HG03045 (cell line): ENCODE results near the gene LPAR6.

ENCODE experiments used
- ATAC-seq: cut with Tn5 transposase; IDR thresholded peaks from one replicate; pipeline ENCODE4 v1.9.1; 2021; ENCODE audit warnings: mild to moderate bottlenecking, moderate library complexity; ENCODE audit not compliant: unreplicated experiment

LPAR6 gene

DNA sequence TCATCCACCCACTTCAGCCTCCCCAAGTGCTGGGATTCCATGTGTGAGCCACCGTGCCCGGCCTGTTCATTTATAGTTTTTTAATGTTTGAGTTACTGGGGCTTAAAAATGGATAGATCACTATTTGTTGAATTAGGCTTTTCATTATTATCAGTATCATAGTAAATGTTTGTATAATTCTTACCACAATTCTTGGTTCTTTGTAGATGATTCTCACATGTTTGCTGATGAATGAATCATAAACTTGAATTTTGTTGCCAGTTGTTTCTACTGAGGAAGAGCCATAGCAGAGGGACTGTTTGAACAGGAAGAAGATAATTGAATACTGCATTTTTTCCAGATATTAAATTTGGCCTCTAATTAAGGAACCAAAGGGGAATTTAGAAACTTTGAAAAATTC is 2.6 kb upstream of the LPAR6 start:
- no peak for ATAC-seq

DNA sequence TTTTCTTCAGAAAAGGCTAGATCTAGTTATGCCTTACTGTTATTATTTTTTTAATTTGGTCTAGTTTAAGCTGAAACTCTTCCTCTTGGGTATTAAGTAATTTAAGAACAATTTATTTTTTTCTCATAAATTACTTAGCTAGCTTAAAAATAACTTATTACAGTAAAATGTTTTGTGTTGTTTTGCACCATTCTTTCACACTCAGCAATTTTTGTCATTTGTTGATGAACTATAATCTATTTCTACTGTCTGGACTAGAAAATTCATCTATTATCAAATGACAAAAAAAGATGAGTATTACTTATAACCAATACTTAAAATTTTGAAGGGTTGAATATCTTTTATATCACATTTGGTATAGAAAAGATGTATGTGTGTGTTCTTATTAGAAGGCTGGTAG is 1.6 kb upstream of the LPAR6 start:
- ATAC-seq = no peak

DNA sequence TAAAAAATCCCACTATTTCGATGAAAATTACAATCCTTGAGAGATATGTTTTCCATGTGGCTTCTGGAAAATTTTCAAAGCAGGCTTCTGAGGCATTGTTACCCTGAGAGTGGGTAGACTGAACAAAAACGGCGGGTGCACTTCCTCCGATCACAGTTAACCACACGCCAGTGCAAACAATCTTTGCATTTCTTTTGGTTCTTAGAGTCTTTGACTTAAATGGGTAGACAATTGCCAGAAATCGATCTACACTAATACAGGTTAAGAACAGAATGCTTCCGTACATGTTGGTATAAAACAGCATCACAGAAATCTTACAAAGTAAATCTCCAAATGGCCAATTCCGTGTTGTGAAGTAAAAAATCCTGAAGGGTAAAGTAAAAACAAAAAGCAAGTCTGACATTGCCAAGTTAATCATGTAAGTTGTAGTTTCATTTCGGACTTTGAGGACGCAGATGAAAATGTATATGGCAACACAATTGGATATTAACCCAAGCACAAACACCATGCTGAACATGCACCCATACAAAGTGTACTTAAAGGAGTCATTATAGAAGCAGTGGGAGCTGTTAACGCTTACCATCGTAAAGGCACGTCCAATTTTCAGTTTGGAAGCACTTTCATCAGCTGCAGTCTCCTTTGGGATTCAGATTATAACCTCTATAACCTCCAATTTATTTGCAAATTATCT is 927 bp downstream of the LPAR6 start:
- no peak for ATAC-seq

DNA sequence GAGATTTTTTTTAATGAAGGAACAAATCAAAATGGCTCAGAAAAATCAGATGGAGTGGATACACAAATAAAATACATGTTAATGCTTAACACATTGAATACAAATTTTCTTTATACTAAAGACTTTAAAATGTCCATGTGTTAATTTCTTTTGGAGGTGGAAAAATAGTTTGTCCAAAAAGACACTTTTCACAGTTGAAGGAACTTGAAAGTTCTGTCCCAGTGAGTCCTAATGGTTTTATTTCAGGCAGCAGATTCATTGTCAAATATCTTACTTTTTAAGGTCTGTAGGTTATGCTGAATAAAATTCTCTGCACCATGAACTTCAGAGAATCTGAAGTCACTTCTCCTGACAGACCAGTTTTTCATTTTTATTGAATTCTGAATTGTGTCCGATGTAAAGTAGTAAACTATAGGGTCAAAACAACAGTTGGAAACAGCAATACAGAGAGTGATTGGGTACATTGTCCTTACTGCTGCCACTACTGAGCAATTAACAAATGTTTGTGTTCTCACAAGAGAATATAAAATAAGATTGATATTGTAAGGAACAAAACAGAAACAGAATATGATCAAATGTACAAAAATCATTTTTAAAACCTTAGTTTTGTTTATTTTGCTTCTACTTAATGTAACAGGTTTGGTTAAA is 1.6 kb downstream of the LPAR6 start:
- no peak for ATAC-seq

DNA sequence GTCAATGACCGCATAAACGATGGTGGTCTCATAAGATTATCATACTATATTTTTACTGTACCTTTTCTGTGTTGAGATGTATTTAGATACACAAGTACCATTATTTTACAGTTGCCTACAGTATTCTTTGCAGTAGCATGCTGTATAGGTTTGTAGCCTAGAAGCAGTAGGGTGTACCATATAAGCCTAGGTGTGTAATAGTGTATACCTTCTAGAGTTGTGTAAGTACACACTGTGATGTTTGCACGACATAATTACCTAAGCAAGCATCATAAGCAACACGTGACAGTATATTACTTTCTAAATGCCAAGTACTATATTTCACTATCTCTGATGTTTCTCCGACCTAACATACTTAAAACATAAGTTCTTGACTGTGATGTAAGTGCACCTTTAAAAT is 2.7 kb downstream of the LPAR6 start:
- ATAC-seq = no peak

DNA sequence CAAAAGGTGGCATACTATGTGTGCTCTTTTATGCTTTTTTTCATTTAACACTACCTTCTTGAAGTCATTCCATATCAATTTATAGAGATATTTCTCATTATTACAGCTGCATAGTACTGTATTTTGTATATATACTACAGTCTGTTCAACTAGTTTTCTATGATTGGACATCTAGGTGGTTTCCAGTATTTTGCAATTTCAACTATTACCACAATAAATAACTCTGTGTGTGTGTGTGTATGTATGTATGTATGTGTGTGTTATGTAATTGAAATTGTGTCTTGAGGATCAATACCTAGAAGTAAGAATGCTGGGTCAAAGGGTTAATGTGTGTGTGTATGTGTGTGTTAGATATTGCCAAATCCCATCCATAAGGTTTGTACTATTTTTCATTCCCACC is 7.0 kb downstream of the LPAR6 start:
- no peak for ATAC-seq

DNA sequence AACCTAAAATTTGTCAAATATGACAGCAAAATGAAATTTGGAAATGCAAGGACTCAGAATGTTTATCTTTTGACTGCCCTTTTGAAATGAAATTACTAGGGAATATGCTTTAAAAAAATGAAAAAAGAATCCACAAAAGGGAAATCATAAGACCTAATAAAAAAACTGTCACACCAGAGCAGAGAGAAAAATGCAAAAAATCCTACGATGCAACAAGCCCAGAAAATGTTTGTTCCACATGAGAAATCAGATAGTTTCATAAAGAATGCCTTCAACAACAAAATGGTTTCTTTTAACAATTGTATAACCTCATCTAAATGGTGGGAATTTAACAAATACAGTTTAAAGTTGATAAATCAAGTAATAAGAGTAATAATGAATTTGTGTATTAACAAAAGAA is 8.0 kb downstream of the LPAR6 start:
- no peak for ATAC-seq

DNA sequence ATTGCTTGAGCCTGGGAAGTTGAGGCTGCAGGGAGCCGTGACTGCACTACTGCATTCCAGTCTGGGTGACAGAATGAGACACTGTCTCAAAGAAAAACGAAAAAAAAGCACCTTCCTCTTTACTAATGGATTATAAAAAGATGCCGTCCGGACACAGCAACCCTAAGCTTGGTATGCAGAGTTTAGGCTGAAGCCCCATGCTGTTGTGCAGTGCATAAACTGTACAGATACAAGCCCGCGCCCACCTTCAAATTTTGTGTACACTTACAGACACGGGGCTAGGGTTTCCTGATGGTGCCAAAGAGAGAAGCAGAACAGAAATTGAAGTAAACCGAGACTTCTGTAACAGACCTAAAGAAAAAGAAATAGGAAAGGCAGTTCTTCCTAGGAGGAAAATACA is 9.0 kb downstream of the LPAR6 start:
- ATAC-seq = no peak

DNA sequence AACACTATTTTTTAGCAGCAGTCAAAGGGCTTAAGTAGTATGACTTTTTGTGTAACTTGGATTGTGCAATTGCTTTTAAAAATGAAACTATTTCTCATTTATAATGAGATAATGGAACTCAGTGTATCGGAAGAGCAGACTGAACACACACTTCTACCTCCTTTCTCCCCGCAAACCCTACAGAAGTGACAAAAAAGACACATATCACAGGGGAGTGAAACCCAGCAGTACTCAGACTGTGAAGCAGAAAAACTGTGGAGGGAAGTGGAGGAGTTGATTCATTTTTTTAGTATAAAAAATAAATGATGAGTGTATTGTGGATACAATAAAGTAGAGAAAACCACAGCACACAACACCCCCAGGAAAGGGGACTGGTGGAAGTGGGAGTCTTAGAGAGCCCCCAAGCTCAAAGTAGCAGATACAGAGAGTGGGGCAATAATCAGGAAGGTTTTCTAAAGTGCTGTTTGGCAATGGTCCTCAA is 9.7 kb downstream of the LPAR6 start:
- no peak for ATAC-seq

DNA sequence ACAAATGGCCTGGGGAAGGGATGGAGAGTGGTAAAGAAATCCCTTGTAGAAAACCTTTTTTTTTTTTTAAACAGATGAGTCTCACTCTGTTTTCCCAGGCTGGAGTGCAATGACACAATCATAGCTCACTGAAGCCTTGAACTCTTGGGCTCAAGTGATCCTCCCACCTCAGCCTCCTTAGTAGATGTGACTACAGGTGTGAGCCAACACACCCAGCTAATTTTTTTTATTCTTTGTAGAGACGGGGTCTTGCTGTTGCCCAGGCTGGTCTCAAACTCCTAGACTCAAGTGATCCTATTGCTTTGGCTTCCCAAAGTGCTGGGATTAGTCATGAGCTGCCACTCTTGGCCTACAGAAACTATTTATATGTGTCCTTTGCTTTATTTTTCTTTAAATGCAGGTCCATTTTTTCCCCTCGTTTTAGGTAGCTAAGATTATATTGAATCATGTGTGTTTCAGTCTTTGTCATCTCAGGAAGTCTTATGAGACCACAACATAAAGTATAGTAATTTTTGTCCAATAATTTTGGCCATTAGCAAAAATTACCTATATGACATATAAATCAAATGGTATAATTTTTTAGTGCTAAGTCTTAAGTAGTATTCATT is 10.5 kb downstream of the LPAR6 start:
- no peak for ATAC-seq

DNA sequence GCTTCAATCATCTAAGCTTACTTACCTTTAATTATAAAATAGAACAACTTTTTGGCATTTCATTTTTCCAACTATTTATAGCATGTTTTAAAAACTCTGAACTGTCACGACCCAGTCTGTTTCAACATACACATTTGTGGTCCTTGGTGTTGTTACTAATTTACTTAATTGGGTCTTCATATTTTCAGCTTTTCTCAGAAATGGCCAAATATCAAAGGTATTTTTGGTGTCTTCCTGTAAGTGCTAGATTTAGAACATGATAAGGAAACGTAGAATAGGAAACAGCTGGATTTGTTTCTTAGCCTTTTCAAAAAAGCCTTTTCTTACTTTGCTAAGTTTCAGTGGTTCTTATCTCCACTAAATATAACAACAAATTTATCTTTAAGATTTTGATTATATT is 11.4 kb downstream of the LPAR6 start:
- ATAC-seq = no peak

DNA sequence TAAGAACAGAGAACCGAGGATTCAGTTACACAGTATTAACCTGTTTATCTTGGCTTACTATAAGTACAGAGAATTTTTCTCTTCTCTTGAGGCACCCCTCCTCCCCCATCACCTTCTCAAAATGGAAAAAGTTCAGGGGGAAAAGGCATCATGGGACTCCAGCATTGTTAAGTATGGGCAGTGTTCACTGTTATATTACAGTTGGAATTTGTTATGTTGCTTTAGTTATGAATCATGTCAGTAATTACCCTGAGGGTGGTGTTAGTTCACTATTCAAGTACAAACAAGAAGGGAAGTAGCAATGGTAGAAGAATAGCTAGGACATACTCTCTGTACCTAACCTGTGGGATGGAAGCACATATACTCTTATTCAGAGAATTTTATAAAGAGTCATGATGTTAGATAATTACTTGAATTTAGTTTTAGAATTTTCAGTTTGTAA is 12.0 kb downstream of the LPAR6 start:
- ATAC-seq = peak; percentile 60

DNA sequence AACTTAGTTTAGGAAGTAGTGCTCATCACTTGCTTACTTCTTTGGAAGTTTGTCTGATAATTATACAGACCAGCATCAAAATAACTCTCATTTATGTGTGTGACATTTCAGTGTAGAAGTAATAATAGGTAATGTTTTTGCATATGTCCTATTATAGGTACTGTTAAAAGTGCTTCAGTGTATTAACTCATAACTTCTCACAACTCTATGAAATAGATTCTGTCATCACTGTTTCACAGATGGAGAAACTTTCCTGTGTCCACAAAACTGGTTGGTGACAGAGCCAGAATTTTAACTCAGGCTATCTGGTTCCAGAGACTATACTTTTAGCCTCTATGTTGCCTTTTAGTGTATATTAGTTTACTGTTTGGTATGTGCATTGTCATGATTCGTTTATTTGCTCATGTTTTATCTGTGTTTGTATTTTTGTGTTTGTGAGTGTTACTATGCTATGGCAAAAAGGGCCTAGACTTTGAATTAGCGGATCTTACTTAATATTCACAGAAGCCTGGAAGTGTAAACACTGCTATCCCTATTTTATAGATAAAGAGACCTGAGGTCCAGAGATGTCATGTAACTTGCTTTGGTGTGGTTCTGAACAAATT is 12.7 kb downstream of the LPAR6 start:
- no peak for ATAC-seq

DNA sequence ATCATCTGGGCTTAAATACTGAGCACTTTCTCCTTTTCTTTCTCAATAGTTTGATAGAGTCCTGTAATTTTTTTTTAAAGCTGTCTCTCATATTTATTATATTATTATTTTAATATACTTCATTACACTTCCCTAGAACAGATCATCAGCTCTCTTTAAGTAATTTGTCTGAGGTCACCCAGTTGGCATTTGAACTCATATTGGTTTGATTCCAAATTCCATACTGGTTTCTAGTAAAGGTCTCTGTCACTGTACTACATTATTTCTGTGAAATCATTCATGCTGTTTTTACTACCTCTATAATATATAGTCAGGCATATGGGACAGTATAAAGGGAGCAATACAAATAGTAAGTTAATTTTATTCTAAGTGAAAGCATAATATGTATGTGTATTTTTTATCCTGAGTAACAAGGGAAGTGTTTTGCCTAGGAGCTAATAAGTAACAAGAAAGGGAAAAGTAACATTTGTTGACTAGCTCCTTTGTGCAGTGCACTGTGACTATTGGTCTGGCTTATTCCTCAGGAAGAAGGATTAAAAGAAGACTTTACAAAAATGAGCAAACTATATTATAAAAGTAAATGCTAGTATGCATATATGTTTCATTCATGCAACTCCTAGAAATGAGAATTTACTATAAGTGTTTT is 14.3 kb downstream of the LPAR6 start:
- ATAC-seq = no peak

DNA sequence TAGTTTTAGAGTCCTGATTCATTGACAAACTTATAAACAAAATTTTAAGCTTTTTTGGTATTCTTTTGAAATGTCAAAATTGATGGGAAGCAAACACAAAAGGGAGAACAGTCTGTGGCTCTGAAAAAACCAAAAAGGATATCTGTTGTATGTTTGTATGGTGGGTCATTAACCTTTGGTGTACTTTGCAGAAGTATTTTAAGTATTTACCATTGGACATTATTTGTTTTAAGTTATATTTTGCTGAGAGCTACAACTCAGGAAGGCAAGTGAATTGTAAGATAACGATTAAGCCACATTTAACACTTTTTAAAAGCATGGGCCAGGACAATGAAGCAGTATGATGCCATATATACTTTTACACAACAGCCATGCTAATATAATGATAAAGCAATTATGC is 15.2 kb downstream of the LPAR6 start:
- ATAC-seq = no peak

DNA sequence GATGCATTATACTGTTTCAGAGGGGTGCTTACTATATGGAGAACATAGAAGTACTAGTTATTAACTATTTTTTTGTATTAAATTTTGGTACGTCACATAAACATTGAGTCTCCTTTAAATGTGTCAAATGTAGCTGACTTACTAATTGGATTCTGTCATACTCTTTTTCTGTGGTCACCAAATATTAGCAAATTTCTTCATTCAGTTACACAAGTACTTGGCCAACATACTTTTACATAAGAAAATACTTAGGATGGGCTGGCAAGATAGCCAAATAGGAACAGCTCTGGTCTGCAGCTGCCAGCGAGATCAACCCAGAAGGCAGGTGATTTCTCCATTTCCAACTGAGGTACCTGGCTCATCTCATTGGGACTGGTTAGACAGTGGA is 19.2 kb downstream of the LPAR6 start:
- no peak for ATAC-seq

DNA sequence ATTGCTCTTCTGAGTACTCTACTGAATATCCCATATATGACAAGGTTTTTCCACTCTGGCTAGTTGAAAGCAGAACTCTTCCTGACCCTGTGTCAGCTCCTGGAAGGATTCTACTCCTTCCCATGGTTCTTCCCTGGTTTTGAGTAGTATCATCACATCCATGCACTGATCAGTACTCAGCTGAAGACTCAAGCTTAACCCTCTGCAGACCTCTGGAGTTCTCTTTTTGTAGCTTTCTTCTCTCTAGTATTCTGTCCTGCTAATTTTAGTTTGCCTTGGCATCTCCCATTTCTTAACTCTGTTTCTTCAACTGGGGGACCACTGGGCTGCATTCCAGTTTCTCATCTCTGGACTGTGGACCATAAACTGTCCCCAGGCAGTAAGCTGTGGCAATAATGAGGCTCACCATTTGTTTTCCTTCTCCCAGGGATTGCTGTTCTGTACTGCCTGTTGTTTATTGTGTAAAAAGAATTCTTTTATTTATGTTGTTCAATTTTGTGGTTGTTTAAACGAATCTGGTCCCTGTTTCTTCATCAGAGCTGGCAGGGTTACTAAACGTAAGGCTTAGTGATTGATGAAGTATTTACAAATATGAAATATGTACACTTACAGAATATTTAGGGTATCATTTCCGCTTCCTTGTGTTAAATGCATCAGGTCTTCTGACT is 19.7 kb downstream of the LPAR6 start:
- no peak for ATAC-seq

DNA sequence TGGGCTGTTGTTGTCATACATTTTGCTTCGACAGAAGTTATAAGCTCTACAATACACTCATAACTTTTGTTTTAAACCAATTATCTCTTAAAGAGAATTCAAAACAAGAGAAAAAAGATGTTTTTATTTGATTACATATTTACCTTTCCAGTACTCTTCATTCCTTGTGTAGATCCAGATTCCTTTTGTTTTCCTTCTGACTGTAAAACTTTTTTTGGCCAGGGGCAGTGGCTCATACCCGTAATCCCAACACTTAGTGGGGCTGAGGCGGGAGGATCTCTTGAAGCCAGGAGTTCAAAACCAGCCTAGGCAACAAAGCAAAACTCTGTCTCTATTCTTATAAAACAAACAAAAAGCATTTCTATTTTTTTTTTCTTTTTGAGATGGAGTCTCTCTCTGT is 21.7 kb downstream of the LPAR6 start:
- no peak for ATAC-seq

DNA sequence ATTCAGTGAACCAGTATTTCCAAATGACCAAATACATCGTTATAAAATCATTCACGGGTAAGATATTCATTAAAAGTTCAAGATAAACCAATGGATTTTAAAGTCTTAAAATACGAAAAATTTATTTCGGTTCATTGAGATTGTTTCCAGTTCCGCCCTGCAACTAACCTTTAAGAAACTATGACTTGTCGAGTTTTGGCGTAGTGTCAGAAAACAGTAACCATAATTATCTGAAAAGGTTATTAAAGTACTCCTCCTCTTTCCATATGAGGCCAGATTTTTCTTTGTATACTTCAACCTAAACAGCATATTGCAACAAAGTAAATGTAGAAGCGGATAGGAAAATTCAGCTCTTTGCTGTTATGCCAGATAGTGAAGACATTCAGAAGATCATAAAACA is 26.1 kb downstream of the LPAR6 start:
- no peak for ATAC-seq

DNA sequence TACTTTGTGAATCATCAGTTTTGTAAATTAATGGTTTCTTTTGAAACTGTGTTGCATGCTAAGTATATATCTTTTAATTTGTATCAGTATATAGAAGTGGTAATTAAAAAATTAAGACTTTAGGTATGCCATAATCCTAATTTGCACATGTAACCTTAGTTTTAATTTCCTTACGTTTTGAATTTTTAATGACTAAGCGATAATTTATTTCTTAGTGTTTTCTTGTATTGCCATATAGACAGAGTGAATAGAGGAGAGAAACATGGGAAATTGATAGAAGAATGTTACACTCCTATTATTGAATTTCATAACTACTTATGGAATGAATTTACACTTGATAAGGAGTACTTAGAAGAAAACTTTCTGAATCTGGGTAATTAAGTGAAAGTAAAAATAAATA is 29.5 kb downstream of the LPAR6 start:
- ATAC-seq = no peak

DNA sequence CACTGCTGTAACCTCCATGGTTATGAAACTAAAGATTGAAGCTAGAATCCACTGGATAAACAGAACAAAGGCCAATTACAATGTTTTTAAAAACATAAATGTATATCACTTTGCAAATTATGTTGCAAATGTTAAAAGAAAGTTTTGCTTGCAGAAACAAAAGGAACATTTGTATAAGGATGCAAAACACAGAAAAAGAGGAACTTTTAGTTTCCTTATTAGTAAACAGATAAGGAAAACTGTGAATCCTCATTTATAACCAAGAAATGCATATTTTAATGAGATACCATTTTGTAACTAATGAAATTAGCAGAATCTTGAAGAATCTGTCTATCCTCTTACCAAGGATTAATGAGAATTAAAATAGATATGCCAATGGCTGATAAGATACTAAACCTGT is 32.3 kb downstream of the LPAR6 start:
- ATAC-seq = no peak
